DLD1 (cell line): ENCODE data around the gene FAM117B.
"Not testable (repeated sequence)": the region's sequence is repeated elsewhere in the genome, so short reads cannot be mapped to it uniquely, and the experiment has no call there.

Source experiments
- in situ Hi-C: cut with HindIII; loops from 2 replicates; pipeline ENCODE4 v1.10.0; 2017; ENCODE audit warnings: low sequenced_read_pairs

Gene FAM117B

DNA sequence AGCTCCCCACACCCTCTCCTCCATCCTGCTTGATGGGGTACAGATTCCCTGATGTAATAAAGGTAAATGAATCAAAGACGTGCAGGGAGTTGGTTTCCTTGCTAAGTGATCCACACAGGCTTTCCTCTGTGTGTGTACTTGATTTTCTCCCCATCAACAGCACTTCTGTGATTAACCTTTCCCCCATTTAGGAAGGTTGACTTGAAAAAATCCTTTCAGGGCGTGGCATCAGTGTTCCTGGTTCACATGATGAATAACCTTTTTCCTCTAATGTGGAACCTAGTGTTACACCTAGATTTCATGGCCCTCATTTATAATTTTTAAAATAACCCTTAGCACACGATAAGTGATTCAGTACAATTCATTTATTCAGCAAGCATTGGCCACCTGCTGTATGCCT, 121.8 kb downstream of the FAM117B start:
- in situ Hi-C loops = no loop called here

DNA sequence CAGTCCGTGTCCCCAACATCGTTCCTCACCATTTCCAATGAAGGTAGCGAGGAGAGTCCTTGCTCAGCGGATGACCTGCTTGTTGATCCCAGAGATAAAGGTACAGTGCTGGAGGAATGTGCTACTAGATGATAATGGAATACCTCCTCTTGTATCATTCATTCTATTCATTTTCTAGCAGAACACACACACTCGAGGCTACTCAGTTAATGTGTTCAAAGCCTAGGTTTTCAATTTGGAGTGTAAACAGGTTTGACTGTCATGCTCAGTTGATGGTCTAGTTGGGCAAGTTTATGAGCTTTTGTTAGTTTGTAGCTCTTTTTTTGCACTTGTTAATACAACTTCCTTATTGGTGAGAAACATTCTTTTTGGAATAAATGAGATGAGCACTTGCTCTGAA, 122.6 kb downstream of the FAM117B start:
- in situ Hi-C loops = no loop called here

DNA sequence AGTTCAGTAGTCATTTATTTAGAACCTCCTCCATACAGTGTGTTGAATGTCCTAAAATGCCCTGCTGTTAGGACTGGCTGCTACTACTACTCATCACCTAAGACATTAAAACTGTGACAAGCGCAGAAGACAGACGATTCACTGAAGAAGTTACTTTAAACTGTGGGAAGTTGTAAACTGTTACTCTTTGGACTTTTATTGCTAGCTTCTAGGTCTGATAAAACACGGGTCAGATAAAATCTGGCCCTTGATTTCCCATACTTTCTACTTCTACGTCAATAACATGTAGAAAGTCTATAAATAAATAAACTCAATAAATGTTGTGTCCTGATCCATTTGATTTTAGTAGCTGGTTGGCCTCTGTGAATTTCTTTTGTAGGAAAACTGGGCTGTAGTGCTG, 123.4 kb downstream of the FAM117B start:
- in situ Hi-C loops = no loop called here

DNA sequence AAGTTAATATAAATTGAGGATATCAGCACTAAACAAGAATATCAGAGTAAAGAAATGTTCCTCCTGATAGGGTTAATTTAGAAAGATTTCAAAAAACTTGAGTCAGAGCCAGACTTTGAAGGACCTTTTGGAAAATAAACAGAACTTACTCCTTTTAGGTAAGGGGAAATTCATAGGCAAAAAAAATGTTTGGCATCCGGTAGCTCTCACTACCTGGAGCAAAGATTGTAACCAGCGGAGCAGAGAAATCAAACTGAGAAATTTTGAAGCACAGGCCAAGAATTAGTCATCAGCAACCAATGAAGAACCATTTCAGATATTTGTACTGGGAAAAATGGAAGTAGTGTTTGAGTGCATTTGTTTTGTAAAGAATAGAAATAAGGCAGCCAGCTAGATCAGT, 123.8 kb downstream of the FAM117B start:
- in situ Hi-C loops = no loop called here

DNA sequence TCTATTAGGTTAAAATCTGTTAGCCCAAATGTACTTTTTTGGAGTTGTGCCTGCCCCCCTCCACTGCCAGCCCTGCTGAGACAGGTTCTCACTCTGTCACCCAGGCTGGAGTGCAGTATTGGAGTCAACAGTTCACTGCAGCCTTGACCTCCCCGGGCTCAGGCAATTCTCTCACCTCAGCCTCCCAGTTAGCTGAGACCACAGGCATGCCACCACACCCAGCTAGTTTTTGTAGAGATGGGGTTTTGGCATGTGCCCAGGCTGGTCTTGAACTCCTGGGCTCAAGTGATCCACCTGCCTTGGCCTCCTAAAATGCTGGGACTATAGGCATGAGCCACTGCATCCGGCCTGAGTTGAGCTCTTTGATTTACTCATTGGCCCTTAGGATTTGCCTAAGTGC, 126.1 kb downstream of the FAM117B start:
- in situ Hi-C loops = no loop called here

DNA sequence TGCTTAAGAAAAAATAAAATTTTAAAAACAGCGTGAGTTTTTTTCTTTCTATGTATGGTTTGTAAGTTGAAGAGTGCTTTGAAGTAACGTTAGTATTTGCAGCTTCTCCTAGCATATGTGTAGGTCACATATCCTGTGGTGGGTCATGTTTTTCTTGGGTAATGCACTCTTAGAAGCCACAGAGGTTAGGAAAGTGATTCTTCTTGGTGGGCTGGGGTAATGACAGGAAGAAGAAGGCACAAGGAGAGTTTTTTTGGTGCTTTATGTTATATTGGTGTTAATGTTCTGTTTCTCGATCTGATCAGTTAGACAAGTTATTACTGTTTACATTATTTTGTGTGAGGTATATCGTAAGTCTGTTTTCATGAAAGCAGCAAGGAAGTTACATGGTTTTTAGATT, 127.8 kb downstream of the FAM117B start:
- in situ Hi-C loops = no loop called here

DNA sequence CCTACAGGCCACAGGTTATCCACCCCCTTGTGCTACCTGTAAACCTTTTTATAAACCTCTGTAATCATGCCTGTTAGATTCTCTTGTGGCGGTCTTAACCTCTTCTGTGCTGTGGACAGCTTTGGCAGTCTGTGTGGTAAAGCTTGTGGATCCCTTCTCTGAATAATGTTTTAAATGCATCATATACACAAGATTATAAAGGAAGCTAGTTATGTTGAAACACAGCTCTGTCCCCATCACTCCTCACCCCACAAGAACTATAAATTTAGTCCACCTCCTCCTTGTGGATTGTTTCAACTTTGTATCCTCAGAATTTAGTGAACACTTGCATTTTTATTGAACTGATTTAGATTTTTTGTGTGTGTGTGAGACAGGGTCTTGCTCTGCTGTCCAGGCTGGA, 129.1 kb downstream of the FAM117B start:
- in situ Hi-C loops = no loop called here

DNA sequence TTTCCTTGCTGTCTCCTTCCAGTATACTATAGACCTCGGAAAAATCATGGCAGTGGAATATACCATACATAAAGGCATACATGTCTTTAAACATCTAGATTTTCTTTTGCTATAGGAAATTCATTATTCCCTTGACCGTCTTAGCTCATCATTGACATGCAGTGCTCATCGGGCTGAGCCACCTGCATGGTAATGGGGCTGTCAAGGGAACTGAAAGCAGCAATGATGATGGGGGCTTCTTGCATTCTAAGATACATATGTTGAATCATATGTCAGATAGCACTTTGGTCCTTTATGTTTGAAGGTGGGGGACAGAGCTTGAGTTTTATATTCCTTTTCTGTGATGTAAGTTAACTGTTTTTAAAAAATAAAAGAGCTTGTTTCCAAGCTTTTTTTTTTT, 130.2 kb downstream of the FAM117B start:
- in situ Hi-C loops = no loop called here

DNA sequence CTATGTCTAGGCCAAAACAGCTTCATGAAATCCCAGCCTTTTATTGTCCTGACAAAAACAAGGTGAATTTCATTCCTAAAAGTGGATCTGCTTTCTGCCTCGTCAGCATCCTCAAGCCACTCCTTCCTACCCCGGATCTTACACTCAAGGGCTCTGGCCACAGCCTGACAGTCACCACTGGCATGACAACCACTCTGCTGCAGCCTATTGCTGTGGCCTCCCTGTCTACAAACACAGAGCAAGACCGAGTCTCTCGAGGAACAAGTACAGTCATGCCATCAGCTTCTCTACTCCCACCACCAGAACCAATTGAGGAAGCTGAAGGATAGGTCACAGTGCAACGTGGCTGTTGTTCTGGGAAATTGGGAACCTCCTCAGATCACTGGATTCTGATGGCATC, 130.7 kb downstream of the FAM117B start:
- in situ Hi-C loops = no loop called here

DNA sequence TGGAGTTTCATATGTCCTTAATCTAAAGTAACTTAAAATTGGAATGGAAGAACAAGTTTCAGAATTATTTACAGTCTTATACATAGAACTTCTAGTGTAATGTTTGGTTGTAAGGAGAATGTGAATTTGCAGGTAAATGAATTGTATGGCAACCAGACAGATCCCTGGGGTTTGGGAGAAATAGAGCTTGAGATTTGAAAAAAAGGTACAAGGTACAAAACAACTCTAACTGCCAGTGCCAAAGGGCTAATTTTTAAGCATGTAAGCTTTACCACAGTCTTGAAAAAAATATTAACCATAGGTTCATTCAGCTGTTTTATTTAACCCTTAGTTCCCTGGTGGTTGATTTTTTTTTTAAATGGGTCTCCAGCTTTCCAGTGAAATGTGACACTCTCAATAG, 133.5 kb downstream of the FAM117B start:
- in situ Hi-C loops = no loop called here

DNA sequence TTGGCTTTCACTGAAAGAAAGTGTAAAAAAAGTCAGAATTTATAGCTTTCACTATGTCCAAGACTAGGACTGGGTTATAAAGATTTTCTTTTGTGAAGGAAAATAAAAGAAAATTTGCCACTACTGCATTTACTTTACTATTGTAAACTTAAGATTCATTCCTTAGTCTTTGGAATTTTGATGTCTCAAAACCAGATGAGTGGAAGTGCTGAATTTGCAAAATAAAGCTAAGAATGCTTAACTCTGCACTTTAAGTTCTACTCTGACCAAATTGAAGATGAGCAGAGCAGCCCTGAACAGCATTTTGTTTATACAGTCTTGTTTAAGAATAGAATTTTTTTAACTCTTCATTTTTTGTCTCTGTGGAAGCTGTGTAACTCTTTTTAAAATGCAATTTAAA, 134.4 kb downstream of the FAM117B start:
- in situ Hi-C loops = no loop called here

DNA sequence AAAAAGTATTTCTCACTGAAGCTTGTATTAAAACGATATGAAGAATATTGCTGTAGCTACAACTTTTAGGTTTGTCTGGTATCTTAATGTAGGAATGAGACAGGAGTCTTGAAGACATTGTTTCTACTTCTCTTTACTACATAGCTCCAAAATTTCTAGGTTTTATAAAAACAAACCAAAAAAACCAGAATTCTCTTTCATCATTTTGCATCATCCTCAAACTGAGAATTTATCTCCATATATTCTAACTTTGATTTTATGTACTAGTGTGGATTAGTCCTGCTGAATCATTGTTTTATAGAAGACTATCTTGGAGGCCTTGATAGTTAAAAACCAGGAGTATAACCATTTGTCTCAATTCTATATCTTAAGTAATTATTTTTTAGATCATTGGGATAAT, 136.6 kb downstream of the FAM117B start:
- in situ Hi-C loops = no loop called here

DNA sequence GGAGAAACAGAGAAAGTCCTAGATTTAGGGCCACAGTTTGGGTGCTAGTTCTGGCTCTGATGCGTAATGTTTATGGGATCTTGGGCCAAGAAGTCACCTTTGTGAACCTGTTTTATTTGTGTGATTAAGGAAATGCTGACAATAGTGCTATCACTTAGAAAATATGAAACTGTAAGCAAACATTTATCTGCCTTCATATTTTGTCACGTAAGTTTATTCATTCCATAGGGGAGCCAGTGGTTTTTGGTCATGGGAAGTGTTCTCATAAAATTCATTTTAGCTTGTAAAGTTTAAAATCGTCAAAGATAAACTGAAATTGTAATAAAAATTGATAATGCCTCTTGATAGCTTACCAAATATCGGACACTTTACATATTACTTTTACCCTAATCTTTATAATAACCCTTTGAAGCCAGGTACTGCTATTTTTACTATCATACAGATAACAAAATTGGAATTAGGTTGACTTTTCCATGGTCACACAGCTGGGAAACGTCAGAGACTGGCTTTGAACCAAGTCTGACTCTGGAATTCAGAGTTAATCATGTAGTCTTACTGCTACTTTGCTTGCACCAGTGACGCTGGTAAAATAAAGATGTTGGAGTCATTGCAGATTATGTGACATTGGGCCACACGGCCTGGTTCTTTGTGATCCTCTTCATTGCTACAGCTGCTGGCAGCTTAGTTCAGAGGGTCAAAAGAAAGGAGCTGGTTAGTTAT, 137.1 kb downstream of the FAM117B start:
- in situ Hi-C loops = no loop called here

DNA sequence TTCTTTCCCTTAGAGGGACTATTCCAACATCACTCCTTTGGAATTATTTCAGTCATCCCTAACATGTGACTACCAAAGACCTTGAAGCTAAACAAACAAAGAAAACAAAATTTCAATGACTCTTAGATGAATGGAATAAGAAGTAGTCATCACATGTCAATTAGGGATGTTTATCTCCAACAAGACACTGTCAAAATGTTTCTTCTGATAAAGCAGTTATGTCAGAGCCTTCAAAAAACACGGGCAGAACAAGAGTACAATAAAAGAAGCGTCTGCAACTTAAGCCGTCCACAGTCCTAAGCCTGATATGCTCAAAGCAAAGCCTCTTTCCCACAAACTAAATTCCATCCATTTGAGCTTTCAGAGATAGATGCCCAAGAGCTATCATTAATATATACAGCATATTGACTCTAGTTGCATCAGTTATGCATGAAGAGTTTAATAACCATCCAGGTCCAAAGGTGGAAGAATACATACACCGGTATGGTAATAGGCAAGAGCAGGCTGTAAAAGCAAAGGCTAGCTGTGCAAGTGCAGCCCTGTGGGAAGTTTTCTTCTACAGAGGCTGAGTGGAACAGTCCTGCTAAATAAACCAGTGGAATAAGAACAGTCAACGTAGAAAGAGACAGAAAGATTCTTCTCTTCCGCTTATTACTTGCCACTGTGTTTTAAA, 138.7 kb downstream of the FAM117B start:
- in situ Hi-C loops = no loop called here

DNA sequence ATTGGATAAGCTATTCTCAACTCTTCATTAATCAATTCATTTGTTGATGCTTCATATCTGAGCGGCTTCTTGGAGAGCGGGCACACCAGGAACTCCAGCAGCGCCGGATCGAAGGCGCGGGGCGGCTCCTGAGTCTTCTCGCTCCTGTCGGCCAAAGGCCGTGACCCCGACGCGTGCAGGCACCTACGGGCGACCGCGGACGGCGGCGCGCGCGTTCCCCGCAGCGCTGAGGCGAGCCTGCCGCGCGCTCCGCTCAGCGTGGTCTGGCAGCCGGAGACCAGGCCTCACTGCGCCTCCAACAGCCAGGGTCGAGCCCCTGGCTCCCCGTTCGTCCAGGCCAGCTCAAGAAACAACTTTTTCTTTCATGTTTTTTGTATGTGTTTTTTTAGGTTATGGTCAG, 139.3 kb downstream of the FAM117B start:
- in situ Hi-C loops = no loop called here

DNA sequence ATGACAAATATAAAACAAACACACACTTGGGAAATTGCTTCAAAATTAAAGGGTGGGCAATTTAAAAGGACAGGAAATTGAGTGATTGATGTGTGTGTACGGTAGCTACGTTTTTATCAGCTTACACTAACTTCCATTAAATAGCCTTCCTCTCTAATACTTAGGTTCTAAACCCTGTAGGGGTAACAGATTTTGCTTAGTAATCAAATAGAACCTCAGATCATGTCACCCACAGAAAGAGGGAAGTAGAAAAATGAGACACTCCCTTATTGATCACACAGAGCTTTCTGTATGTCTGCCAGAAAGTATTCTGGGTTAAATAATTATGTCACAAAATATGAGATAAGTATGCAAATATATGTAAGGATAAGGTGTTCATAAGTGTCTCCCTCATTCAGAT, 143.4 kb downstream of the FAM117B start:
- in situ Hi-C loops = no loop called here

DNA sequence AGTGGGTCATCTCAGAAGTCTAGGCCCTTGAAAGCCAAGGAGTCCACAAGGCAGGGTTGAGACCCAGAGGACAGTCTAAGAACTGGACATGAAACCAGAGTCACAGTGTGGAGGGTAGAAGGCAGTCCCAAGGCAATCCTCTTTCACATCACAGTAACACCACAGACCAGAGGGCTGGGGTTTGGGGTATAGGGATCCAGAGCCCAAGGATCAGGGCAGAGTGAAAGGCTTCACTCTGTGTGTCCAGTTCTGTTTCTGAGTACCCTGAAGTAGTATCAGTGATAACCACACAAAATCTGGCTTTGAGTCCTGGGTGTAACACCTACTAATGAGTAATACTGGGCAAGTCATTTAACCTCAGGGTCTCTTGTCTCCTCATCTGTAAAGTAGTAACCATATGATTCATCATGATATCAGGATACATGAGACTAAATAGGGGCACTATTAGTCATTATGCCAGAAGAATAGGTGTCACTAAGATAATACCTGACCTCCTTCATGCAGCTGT, 145.8 kb downstream of the FAM117B start:
- in situ Hi-C loops = no loop called here

DNA sequence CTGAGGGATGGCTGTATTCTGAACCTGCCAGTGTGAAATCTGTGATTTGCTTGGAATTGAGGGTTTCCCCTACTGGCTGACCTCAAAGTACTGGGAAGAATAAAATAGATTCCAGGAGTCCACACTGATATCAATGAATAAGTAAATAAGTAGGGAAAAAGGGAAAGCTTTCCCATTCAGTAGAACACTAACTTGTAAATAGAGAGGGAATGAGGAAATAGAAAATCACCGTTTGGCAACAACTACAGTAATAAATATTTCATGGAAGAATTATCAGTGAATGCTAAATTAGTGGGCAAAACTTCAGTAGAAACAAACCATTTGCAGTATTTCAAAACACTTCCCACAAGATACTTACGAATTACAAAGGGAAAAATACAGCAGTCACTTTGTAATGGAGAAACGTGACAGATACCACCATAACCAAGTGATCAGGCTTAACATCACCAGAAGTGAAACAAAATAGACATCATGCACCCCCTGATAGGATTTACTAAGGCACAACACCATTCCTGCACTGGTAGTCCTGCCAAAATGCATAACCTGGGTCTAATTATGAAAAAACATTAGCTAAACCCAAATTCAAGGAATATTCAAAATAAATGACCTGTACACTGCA, 148.3 kb downstream of the FAM117B start:
- in situ Hi-C loops = no loop called here

DNA sequence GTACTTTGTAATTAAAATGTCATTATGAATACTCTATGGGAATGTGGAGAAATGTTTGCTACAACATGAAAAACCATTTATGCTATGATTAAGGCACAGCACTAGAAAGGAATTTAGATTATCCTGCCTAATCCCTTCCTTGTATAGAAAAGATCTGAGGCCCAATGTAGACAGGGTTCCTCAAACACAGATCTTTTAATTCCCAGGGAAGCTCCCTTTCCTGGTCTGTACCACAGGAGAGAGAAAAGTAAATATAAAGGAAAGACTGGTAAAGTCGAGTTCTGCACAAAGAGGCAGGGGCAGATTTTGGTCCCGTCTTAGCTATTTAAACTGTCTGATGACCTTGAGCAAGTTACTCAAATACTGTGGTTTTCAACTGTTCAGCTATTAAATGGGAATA, 152.1 kb downstream of the FAM117B start:
- in situ Hi-C loops = no loop called here

DNA sequence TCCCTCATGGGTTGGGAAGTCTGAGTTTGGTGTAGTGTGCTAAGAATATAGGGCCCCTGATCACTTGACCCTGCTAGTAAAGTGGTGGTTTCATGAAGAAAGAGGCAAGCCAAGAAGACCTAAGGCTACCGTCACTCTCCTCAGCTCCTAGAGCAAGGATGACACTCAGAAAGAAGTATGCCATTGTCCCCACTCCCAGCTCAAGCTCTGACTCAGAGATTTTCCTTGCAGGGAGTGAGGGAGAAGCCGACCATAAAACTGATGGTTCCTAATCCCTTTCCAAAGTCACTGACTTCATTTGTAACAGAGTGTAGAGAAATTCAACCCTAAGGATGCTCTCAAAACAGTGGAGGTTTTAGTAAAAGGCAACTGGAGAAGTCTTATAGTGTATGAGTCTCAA, 155.9 kb downstream of the FAM117B start:
- in situ Hi-C loops = no loop called here

DNA sequence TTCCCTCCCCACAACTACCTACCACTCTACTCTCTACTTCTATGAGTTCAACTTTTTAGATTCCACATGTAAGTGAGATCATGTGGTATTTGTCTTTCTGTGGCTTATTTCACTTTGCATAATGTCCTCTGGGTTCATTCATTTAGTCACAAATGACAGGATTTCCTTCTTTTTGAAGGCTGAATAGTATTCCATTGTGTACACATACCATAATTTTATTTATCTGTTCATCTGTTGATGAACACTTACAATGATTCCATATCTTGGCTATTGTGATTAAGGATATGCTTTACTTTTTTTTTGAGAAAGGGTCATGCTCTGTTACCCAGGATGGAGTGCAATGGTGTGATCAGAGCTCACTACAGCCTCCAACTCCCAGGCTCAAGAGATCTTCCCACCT, 163.2 kb downstream of the FAM117B start:
- in situ Hi-C loops = no loop called here

DNA sequence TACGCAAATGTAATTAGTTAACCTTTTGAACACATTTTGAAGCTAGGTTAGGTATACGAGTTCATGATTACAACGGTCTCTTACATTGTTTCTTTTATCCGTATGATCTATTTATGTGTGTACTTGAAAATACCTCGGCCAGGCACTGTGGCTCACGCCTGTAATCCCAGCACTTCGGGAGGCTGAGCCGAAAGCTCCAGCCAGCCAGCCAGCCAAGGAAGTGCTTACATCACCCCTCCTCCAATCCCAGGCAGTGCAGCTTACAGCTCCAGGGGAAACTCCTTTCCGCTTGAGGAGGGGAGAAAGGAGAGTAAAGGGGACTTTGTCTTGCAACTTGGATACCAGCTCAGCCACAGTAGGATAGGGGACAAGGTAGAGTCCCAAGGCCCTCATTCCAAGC, 171.1 kb downstream of the FAM117B start:
- in situ Hi-C loops = not testable (repeated sequence)
